SK-N-SH (cell line): ENCODE measurements around the gene NDP. TPM values are rescaled to one million over a fixed set of nuclear protein-coding genes. Genes with fewer than 3 reads are reported as not detected.

ENCODE experiments used
- CTCF ChIA-PET: fragments of 300-600, 350-600 bp; formaldehyde crosslinking; extraction: SDS; loops from one replicate; lab custom pipeline; 2021; lab: Yijun Ruan, JAX
- POLR2A ChIA-PET: fragments of 350-600 bp; sonication (Branson Sonifier 250); formaldehyde crosslinking; extraction: SDS; loops from one replicate; lab custom pipeline; 2020; ENCODE audit warnings: antibody characterized with exemption, inconsistent platforms; lab: Yijun Ruan, JAX
- DNase-seq: peaks from one replicate; pipeline ENCODE4 v3.0.0; 2012
- H2AFZ ChIP-seq: fragments of 200-600 bp; sonication (generic); 2 replicates; pipeline ENCODE4 v1.8.1; 2016; ENCODE audit warnings: antibody characterized with exemption, mild to moderate bottlenecking, low read depth
- H3F3A ChIP-seq: fragments of 200-600 bp; sonication (generic); replicated peaks from 2 replicates; pipeline ENCODE3; 2016; ENCODE audit warnings: antibody characterized with exemption, mild to moderate bottlenecking; ENCODE audit not compliant: insufficient read depth
- H3K27ac ChIP-seq, 2 experiments: fragments of 200-500 bp in 1 of 2; fragments of 200-600 bp in 1 of 2; sonication (Bioruptor generic) in 1 of 2; sonication (generic), shearing (Covaris generic) in 1 of 2; 2 replicates each; pipeline versions ENCODE4 v1.5.1 to v1.6.1; 2014 to 2016; ENCODE audit warnings: low read depth in 2 of 2, inconsistent platforms in 1 of 2, low read length in 1 of 2, mild to moderate bottlenecking in 1 of 2, mixed read lengths in 1 of 2
- H3K27me3 ChIP-seq: fragments of 200-600 bp; sonication (generic), shearing (Covaris generic); 2 replicates; pipeline ENCODE4 v1.6.1; 2016; ENCODE audit warnings: mixed run types; ENCODE audit not compliant: insufficient read depth
- H3K36me3 ChIP-seq, 2 experiments: fragments of 200-500 bp in 1 of 2; fragments of 200-600 bp in 1 of 2; sonication (Bioruptor generic) in 1 of 2; sonication (generic) in 1 of 2; replicated peaks in 1 of 2; 2 replicates each; pipeline versions ENCODE3 to v1.5.1; 2014 to 2016; ENCODE audit warnings: low read length in 1 of 2, mild to moderate bottlenecking in 1 of 2; ENCODE audit not compliant: insufficient read depth in 2 of 2, control insufficient read depth in 1 of 2
- H3K4me1 ChIP-seq, 2 experiments: fragments of 200-500 bp in 1 of 2; fragments of 200-600 bp in 1 of 2; sonication (Bioruptor generic) in 1 of 2; sonication (generic), shearing (Covaris generic) in 1 of 2; 2 replicates each; pipeline versions ENCODE4 v1.5.1 to v1.6.1; 2014 to 2016; ENCODE audit warnings: low read depth in 1 of 2, low read length in 1 of 2, mixed run types in 1 of 2; ENCODE audit not compliant: insufficient read depth in 2 of 2, control insufficient read depth in 1 of 2
- H3K4me2 ChIP-seq: fragments of 200-600 bp; sonication (generic), shearing (Covaris generic); 2 replicates; pipeline ENCODE4 v1.6.1; 2017; ENCODE audit warnings: mixed run types
- H3K4me3 ChIP-seq, 2 experiments: fragments of 200-500 bp in 1 of 2; fragments of 200-600 bp in 1 of 2; sonication (Bioruptor generic) in 1 of 2; sonication (generic), shearing (Covaris generic) in 1 of 2; 2 replicates each; pipeline versions ENCODE4 v1.5.1 to v1.8.1; 2014 to 2016; ENCODE audit warnings: low read depth in 2 of 2, inconsistent platforms in 1 of 2, low read length in 1 of 2, mild to moderate bottlenecking in 1 of 2, mixed read lengths in 1 of 2, moderate library complexity in 1 of 2
- H3K79me2 ChIP-seq: fragments of 200-600 bp; sonication (generic); 2 replicates; pipeline ENCODE4 v1.8.1; 2017; ENCODE audit warnings: mild to moderate bottlenecking; ENCODE audit not compliant: insufficient read depth
- H3K9ac ChIP-seq: fragments of 200-600 bp; sonication (generic); 2 replicates; pipeline ENCODE4 v1.6.1; 2017; ENCODE audit warnings: mixed run types
- H3K9me2 ChIP-seq: fragments of 200-600 bp; sonication (generic); 2 replicates; pipeline ENCODE4 v1.6.1; 2017; ENCODE audit warnings: mixed run types
- H3K9me3 ChIP-seq: fragments of 200-600 bp; sonication (generic); 2 replicates; pipeline ENCODE4 v1.6.1; 2017; ENCODE audit warnings: mixed run types, mild to moderate bottlenecking, moderate library complexity
- H4K20me1 ChIP-seq: fragments of 200-600 bp; sonication (generic); 2 replicates; pipeline ENCODE4 v1.6.1; 2017; ENCODE audit warnings: mild to moderate bottlenecking, mixed run types; ENCODE audit not compliant: insufficient read depth
- CTCF ChIP-seq: fragments of 200-600 bp; sonication (generic); IDR thresholded peaks from 2 replicates; pipeline ENCODE4 v1.6.1; 2017; ENCODE audit warnings: antibody characterized with exemption, mild to moderate bottlenecking, moderate library complexity
- EZH2phosphoT487 ChIP-seq: fragments of 200-600 bp; sonication (generic); IDR thresholded peaks from 2 replicates; pipeline ENCODE4 v1.6.1; 2017; ENCODE audit warnings: low read depth, mixed run types, mild to moderate bottlenecking, antibody characterized with exemption, moderate library complexity, borderline replicate concordance
- JUND ChIP-seq: IDR thresholded peaks from 2 replicates; pipeline ENCODE4 v1.4.0; 2012
- MEF2A ChIP-seq: IDR thresholded peaks from 2 replicates; pipeline ENCODE4 v1.4.0; 2012; ENCODE audit warnings: low read depth, borderline replicate concordance
- MXI1 ChIP-seq: IDR thresholded peaks from 2 replicates; pipeline ENCODE4 v1.6.1; 2012; ENCODE audit warnings: mild to moderate bottlenecking, low read depth, low read length, improper control_type of control experiment
- RFX5 ChIP-seq: IDR thresholded peaks from 2 replicates; pipeline ENCODE4 v1.6.1; 2012; ENCODE audit warnings: mild to moderate bottlenecking, improper control_type of control experiment, low read length
- TAF1 ChIP-seq: IDR thresholded peaks from 2 replicates; pipeline ENCODE4 v1.6.1; 2012; ENCODE audit warnings: low read depth, mild to moderate bottlenecking, low read length, moderate library complexity, borderline replicate concordance
- TCF12 ChIP-seq: IDR thresholded peaks from 2 replicates; pipeline ENCODE4 v1.4.0; 2012
- TEAD4 ChIP-seq: IDR thresholded peaks from 2 replicates; pipeline ENCODE4 v1.4.0; 2012; ENCODE audit warnings: mild to moderate bottlenecking, borderline replicate concordance; ENCODE audit not compliant: insufficient read depth
- WGBS: methylation state at CpG from one replicate; pipeline ENCODE4 v1.1.6; 2017; ENCODE audit warnings: low lambda C conversion rate; 5-methylcytosine and 5-hydroxymethylcytosine counted together
- polyA plus RNA-seq, 3 experiments: library from polyadenylated mRNA; depleted of rRNA; stranded (reverse); fragments of >200 nt; gene quantifications; 2 replicates each; pipeline ENCODE4 v1.2.3, GENCODE V29; 2012
- TF ChIP-seq, protein P1 (sequence below): fragments of 150-350 bp; IDR thresholded peaks from 2 replicates; pipeline ENCODE4 v1.6.1; 2017; ENCODE audit warnings: antibody characterized with exemption, low read length, low read depth, borderline replicate concordance
- TF ChIP-seq, protein P2 (sequence below): IDR thresholded peaks from 2 replicates; pipeline ENCODE4 v1.4.0; 2012; ENCODE audit warnings: low read depth

The NDP gene
- polyA plus RNA-seq, 1 of the 3 experiments (the other 2 are of a cell fraction), result 0.16 TPM

DNA sequence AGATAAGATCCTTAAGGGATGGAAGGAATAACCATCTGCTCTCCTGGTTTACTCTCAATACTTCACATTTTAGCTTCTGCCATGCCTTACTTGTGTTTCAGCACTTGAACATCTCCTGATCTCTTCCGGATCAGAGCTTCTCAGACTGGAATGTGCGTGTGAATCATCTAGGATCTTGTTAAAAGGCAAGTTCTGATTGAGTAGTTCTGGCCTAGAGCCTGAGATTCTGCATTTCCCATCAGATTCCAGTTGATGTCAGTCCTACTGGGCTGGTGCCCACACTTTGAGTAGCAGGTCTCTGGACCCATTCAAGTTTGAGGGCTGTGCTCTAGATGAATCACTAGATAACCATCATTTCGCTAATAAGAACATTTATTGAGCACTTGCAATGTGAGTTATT lies 20.0 kb downstream of the NDP start (continued):
- TF ChIP-seq, protein P1, sequence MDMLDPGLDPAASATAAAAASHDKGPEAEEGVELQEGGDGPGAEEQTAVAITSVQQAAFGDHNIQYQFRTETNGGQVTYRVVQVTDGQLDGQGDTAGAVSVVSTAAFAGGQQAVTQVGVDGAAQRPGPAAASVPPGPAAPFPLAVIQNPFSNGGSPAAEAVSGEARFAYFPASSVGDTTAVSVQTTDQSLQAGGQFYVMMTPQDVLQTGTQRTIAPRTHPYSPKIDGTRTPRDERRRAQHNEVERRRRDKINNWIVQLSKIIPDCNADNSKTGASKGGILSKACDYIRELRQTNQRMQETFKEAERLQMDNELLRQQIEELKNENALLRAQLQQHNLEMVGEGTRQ, result no peak
- TF ChIP-seq TAF1 (no peak), MXI1 (no peak), JUND (0 out of 2 replicates have a peak, but pooled peaks have one; percentile 10), RFX5 (no peak), CTCF (no peak), MEF2A (no peak), TCF12 (peak; percentile 19; the same call in 1 of the 2 replicates), EZH2phosphoT487 (no peak)
- TF ChIP-seq, protein P2, sequence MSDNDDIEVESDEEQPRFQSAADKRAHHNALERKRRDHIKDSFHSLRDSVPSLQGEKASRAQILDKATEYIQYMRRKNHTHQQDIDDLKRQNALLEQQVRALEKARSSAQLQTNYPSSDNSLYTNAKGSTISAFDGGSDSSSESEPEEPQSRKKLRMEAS, result no peak

GRCh38 chrX:43949669-43950068 lies 23.5 kb downstream of the NDP start:
- Histone ChIP-seq H3K36me3 (no peaks in the 10 kb centered on the region), H2AFZ (no peak overlapping the region), H3K9me2 (no peaks in the 10 kb centered on the region), H3K27ac (no peak overlapping the region), H4K20me1 (no peaks in the 10 kb centered on the region), H3K4me2 (no peak overlapping the region), H3K27me3 (no peaks in the 10 kb centered on the region), H3K9ac (no peak overlapping the region), H3K4me1 (0 out of 4 replicates have a peak, but pooled peaks cover 0 to 8% of the 10 kb centered on the region in 2 experiments), H3K4me3 (no peak overlapping the region), H3F3A (no peaks in the 10 kb centered on the region), H3K79me2 (no peaks in the 10 kb centered on the region), H3K9me3 (no peaks in the 10 kb centered on the region)
- WGBS, result 21% methylated on average over 5 of the region's 15 CpGs
- no peak for TF ChIP-seq TEAD4
- TF ChIP-seq CTCF, result peak; percentile 16; the same call in 1 of the 2 replicates
- POLR2A ChIA-PET, result no interaction called here
- DNase-seq, result no peak
- CTCF ChIA-PET, result interaction anchor here (0.9 to 3.0 kb wide), 4 partner anchors 9 to 114 kb away, joined by 3 to 11 read pairs (median 4); no protein-coding TSS in a partner anchor
